ENCODE measurements around the gene RGS3. TPM values are rescaled to one million over a fixed set of nuclear protein-coding genes. Genes with fewer than 3 reads are reported as not detected.

RGS3 gene
- total RNA-seq, 1 donor from 2014 or later = 18.9 TPM

DNA sequence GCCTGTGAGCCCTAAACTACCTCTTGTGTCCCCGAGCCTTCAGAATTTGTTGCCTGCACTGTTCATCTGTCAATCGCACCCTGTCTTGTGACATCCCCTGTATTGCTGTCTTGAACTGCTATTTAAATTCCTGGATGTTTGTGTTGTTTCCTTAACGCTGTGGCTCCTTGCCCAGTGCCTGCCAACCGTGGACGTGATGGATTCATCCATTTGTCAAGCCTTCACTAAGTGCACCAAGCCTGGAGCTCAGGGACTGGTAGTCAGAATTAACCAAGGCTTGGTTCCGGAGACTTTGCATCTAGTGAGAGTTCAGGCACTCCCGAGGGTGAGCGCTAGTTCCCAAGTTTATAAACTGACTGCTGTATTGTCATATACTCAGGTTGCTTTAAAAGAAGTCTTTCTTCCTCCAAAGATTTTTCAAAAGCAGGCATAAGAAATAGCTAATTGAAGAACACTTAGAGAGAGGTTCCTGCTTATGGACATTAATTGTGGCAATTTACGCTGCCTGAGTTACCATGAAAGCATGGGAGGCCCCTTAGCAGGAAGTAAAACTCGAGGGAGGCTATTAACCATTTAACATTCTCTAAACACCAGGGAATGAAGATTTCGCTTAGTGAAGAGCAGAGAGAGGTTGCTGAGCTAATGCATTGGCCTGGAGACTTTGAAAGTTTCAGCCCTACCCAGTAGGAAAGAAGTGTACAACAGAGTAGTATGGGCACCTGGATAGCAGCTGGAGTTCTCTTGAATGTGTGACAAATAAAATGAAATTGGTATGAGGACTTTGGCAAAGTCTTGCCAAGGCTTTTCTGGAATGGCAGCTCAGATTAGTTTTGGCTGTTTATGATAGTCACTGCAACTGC is 29.0 kb downstream of the RGS3 start:
- peaks cover 3% of the 10 kb centered on the region for H3K9me3 Mint-ChIP-seq (ENCODE audit: unreplicated experiment)
- peaks cover 13% of the 10 kb centered on the region for H3K4me1 Mint-ChIP-seq (ENCODE audit: low read depth, unreplicated experiment)
- no peak for DNase-seq
- peaks cover 10% of the 10 kb centered on the region for H3K27me3 Mint-ChIP-seq (ENCODE audit: unreplicated experiment)
- peak overlapping the region; percentile 10 for H3K4me3 Mint-ChIP-seq (ENCODE audit: unreplicated experiment)
- peaks cover 6% of the 10 kb centered on the region for H3K36me3 Mint-ChIP-seq (ENCODE audit: unreplicated experiment)
- H3K27ac Mint-ChIP-seq (ENCODE audit: unreplicated experiment) = peak overlapping the region; percentile 59
- TF ChIP-seq CTCF (IDR thresholded peaks at IDR 0.05; ENCODE audit: partially characterized antibody, unreplicated experiment) = no peak

DNA sequence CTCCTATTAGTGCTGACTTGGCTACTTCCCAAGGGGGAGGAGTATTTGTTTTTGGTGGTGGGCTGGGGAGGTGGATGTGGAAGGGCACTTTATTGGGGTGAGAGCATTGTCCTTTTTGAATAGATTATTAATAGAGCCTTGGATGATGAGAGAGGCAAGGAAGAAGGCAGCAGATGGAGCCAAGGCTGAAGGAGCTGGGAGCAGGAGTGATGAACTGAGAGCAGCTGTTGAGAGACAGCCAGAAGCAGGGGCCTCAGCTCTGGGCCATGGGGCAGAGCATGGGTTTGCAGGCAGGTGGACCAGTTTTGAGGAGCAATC is 29.6 kb downstream of the RGS3 start:
- peak overlapping the region; percentile 10 for H3K4me3 Mint-ChIP-seq (ENCODE audit: unreplicated experiment)
- DNase-seq = no peak
- H3K27ac Mint-ChIP-seq (ENCODE audit: unreplicated experiment) = peak overlapping the region; percentile 17
- H3K9me3 Mint-ChIP-seq (ENCODE audit: unreplicated experiment) = peaks cover 3% of the 10 kb centered on the region
- peaks cover 6% of the 10 kb centered on the region for H3K27me3 Mint-ChIP-seq (ENCODE audit: unreplicated experiment)
- H3K4me1 Mint-ChIP-seq (ENCODE audit: low read depth, unreplicated experiment) = peaks cover 13% of the 10 kb centered on the region
- TF ChIP-seq CTCF (IDR thresholded peaks at IDR 0.05; ENCODE audit: partially characterized antibody, unreplicated experiment) = no peak
- peaks cover under 1% of the 10 kb centered on the region for H3K36me3 Mint-ChIP-seq (ENCODE audit: unreplicated experiment)

GRCh38 chr9:113495526-113495925 is 32.0 kb downstream of the RGS3 start:
- H3K4me1 Mint-ChIP-seq (ENCODE audit: low read depth, unreplicated experiment) = peaks cover 13% of the 10 kb centered on the region
- peaks cover 4% of the 10 kb centered on the region for H3K27me3 Mint-ChIP-seq (ENCODE audit: unreplicated experiment)
- H3K4me3 Mint-ChIP-seq (ENCODE audit: unreplicated experiment) = no peak overlapping the region
- H3K9me3 Mint-ChIP-seq (ENCODE audit: unreplicated experiment) = peaks cover 3% of the 10 kb centered on the region
- no peak for TF ChIP-seq CTCF (IDR thresholded peaks at IDR 0.05; ENCODE audit: partially characterized antibody, unreplicated experiment)
- no peak overlapping the region for H3K27ac Mint-ChIP-seq (ENCODE audit: unreplicated experiment)
- no peak for DNase-seq
- no peaks in the 10 kb centered on the region for H3K36me3 Mint-ChIP-seq (ENCODE audit: unreplicated experiment)

DNA sequence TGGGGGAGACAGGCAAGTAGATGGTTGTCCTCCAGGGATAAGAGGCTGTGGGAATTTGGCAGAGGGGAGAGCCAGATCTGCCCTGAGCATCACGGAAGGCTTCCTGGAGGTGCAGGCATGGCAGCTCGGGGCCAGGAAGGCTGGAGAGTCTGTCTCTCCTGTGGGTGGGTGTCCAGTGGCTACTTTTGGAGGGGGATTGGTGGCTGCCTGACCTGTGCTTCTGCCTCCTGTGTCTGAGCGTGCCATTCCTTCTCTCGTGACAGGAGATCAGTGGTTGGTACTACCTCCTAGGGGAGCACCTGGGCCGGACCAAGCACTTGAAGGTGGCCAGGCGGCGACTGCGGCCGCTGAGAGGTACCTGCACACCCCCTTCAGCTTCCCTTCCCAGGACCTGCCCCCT is 33.5 kb downstream of the RGS3 start:
- peaks cover 4% of the 10 kb centered on the region for H3K27me3 Mint-ChIP-seq (ENCODE audit: unreplicated experiment)
- peaks cover 5% of the 10 kb centered on the region for H3K9me3 Mint-ChIP-seq (ENCODE audit: unreplicated experiment)
- no peaks in the 10 kb centered on the region for H3K36me3 Mint-ChIP-seq (ENCODE audit: unreplicated experiment)
- no peak overlapping the region for H3K27ac Mint-ChIP-seq (ENCODE audit: unreplicated experiment)
- DNase-seq = no peak
- peaks cover 13% of the 10 kb centered on the region for H3K4me1 Mint-ChIP-seq (ENCODE audit: low read depth, unreplicated experiment)
- TF ChIP-seq CTCF (IDR thresholded peaks at IDR 0.05; ENCODE audit: partially characterized antibody, unreplicated experiment) = no peak
- H3K4me3 Mint-ChIP-seq (ENCODE audit: unreplicated experiment) = no peak overlapping the region

DNA sequence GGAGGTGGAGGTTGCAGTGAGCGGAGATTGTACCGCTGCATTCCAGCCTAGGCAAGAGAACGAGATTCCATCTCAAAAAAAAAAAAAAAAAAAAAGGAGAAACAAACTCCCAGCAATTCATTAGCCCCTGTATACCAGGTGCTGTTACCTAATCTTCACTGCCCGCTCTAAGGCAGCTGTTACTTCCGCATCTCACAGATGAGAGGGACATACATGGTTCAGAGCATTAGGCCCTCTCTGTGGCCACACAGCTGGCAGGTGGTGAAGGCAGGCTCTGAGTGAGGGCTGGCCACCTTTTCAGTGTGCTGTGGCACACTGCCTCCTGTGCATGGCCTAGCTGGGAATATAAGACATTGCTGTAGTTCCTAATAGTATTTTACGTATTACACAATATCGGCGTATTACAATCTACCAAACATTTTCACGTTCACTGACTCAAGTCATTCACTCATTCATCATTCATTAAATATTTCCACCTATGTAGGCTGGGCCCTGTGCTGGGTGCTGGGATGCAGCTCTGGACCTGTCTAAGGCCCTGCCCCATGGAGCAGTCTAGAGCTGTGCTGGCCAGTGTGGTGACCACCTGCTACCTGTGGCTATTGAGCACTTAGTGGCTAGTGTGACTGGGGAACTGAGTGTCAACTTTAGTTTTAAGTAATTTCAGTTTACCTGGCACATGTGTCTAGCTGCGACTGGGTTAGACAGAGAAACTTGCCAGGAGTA is 35.8 kb downstream of the RGS3 start:
- Mint-ChIP-seq H3K27ac (ENCODE audit: unreplicated experiment) (no peak overlapping the region), H3K27me3 (ENCODE audit: unreplicated experiment) (no peaks in the 10 kb centered on the region), H3K36me3 (ENCODE audit: unreplicated experiment) (no peaks in the 10 kb centered on the region), H3K4me3 (ENCODE audit: unreplicated experiment) (no peak overlapping the region), H3K9me3 (ENCODE audit: unreplicated experiment) (peaks cover 4% of the 10 kb centered on the region), H3K4me1 (ENCODE audit: low read depth, unreplicated experiment) (peaks cover 2% of the 10 kb centered on the region)
- no peak for TF ChIP-seq CTCF (IDR thresholded peaks at IDR 0.05; ENCODE audit: partially characterized antibody, unreplicated experiment)
- DNase-seq = no peak
